ENCODE results near the gene GAL3ST1. TPM values are rescaled to one million over a fixed set of nuclear protein-coding genes. Genes with fewer than 3 reads are reported as not detected.

The GAL3ST1 gene
- total RNA-seq, 1 donor from 2014 or later, result 2.5 TPM

DNA sequence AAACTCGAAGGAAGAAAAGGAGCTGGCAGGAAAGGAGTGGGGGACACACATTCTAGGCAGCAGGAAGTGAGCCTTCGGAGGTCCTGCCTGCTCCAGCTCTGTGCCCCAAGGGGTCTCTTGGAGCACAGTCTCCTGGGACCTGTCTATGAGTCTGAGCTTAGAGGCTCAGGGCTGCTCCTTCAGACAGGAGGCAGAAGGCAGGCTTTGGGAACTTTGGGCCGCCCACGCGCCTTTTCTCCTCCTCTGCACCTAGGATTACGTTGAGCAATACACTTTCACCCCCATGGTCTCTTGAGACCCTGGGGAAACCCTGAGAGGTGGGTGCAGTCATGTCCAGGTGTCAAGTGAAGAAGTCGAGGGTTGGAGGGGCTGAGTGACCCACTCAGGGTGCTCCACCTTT is 33.5 kb upstream of the GAL3ST1 start:
- ATAC-seq (no peak), DNase-seq (no peak)
- Histone ChIP-seq H3K4me3 (peak overlapping the region; percentile 75), H3K27me3 (no peaks in the 10 kb centered on the region), H3K27ac (no peak overlapping the region), H3K36me3 (peaks cover 7% of the 10 kb centered on the region), H3K4me1 (peaks cover 37% of the 10 kb centered on the region), H3K9me3 (no peaks in the 10 kb centered on the region)
- intact Hi-C loops (cut with DNase I), result no loop called here
- TF ChIP-seq, protein P1, sequence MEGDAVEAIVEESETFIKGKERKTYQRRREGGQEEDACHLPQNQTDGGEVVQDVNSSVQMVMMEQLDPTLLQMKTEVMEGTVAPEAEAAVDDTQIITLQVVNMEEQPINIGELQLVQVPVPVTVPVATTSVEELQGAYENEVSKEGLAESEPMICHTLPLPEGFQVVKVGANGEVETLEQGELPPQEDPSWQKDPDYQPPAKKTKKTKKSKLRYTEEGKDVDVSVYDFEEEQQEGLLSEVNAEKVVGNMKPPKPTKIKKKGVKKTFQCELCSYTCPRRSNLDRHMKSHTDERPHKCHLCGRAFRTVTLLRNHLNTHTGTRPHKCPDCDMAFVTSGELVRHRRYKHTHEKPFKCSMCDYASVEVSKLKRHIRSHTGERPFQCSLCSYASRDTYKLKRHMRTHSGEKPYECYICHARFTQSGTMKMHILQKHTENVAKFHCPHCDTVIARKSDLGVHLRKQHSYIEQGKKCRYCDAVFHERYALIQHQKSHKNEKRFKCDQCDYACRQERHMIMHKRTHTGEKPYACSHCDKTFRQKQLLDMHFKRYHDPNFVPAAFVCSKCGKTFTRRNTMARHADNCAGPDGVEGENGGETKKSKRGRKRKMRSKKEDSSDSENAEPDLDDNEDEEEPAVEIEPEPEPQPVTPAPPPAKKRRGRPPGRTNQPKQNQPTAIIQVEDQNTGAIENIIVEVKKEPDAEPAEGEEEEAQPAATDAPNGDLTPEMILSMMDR (IDR thresholded peaks at IDR 0.05), result no peak

DNA sequence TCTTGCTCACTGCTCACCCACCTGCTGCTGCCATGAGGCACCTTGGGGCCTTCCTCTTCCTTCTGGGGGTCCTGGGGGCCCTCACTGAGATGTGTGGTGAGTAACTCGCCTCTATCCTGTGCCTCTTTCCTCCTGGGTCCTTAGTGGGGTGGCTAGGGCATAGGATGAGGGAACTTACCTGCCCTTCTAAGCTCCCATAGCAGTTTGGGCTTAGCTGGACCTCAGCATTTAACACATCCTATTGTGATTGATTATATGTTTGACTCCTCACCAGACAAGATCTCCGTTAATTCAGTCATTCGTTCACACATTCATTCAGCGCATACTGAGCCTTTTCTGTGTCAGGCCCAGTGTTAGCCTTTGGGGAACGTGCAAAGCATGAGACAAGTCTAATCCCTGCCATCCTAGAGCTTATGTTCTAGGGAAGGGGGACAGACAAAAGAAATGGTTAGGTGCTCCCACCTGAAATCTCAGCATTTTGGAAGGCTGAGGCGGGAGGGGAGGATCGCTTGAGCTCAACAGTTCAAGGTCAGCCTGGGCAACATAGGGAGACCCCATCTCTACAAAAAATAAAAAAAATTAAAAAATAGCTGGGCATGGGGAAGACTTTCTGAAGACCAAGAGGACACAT is 33.0 kb upstream of the GAL3ST1 start:
- peak overlapping the region; percentile 83 for H3K27ac ChIP-seq
- TF ChIP-seq, protein P1 (IDR thresholded peaks at IDR 0.05), result no peak
- intact Hi-C loops (cut with DNase I), result no loop called here
- no peaks in the 10 kb centered on the region for H3K9me3 ChIP-seq
- no peaks in the 10 kb centered on the region for H3K27me3 ChIP-seq
- H3K36me3 ChIP-seq, result peaks cover 7% of the 10 kb centered on the region
- H3K4me3 ChIP-seq, result peak overlapping the region; percentile 75
- DNase-seq (no peak), ATAC-seq (no peak)
- peaks cover 37% of the 10 kb centered on the region for H3K4me1 ChIP-seq

DNA sequence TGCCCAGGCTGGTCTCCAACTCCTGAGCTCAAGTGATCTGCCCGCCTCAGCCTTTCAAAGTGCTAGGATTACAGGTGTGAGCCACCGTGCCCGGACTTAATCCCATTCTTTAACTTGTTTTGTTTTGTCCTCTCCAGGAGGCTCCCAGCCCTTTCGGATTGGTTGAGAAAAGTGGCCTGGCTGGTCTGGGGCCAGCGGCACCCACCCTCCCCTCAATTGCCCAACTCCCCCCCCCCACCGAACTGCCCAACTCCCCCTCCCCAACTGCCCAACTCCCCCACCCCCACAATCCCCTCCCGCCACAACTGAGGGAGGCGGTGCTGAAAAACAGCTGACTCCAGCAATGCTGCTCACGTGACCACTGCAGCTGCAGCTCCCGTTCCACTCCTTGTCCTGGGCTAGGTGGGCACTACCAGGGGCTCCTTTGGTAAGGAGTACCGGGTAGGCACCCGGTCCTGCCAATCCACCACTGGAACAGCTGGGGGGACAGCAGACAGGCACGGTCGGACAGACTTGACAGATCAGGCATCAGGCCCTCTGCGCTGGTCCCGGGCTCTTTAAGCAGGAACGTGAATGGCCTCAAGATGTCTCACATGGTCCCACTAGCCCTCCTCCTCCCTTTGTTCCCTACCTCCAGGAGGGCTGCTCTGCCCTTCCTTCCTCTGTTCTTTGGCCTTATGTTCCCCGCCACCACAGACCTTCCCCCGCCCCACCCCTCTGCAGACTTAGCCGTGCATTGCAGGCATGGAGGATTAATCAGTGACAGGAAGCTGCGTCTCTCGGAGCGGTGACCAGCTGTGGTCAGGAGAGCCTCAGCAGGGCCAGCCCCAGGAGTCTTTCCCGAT is 32.2 kb upstream of the GAL3ST1 start, which contains the start of gene TCN2:
TSS of gene TCN2 (plus strand) at position 720 of the 845 bp plus-strand sequence. CDS start 158 bp downstream, outside the sequence.
- DNase-seq, result peak; percentile 84
- peak within 1 kb of the TSS; percentile 75 for H3K4me3 ChIP-seq
- peaks cover 7% of the 10 kb centered on the region for H3K36me3 ChIP-seq
- intact Hi-C loops (cut with DNase I), result no loop called here
- peak within 1 kb of the TSS; percentile 83 for H3K27ac ChIP-seq
- no peaks in the 10 kb centered on the region for H3K27me3 ChIP-seq
- ATAC-seq, result peak; percentile 76
- H3K4me1 ChIP-seq, result peaks cover 37% of the 10 kb centered on the region
- TF ChIP-seq, protein P1 (IDR thresholded peaks at IDR 0.05), result no peak
- H3K9me3 ChIP-seq, result no peaks in the 10 kb centered on the region

DNA sequence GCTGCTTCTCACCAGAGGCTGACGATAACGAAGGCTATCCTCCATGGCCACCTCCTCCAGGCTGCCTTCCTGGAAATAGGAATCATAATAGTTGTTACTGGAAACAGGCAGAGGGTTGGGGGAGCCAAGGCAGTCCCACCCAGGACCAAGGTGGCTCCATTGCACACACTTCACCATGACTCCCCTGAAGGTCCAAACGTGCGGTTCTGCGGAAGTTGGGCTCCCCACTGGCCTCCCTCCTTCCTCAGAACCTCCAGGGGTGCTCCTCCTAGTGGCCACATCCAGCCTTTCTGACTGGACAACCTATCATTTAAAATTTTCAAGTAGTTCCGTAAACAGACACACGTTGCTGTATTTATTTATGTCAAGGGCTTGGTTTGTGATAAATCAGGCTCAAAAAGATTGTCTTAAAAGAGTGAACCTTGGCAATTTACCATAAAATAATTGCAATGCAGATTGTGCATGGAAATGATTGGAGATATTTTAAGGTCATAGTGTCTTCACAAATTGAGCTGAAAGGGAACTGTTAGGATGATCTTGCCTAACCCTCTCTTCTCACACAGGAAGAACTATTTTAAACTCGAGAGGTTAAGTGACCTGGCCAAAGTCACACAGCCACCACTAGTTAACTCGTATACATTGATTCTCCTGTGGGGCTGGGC is 31.1 kb upstream of the GAL3ST1 start:
- peak overlapping the region; percentile 75 for H3K4me3 ChIP-seq
- H3K36me3 ChIP-seq, result no peaks in the 10 kb centered on the region
- H3K9me3 ChIP-seq, result no peaks in the 10 kb centered on the region
- intact Hi-C loops (cut with DNase I), result no loop called here
- peaks cover 37% of the 10 kb centered on the region for H3K4me1 ChIP-seq
- TF ChIP-seq, protein P1 (IDR thresholded peaks at IDR 0.05), result peak; percentile 80
- DNase-seq (no peak), ATAC-seq (peak; percentile 67)
- H3K27me3 ChIP-seq, result no peaks in the 10 kb centered on the region
- H3K27ac ChIP-seq, result peak overlapping the region; percentile 83

DNA sequence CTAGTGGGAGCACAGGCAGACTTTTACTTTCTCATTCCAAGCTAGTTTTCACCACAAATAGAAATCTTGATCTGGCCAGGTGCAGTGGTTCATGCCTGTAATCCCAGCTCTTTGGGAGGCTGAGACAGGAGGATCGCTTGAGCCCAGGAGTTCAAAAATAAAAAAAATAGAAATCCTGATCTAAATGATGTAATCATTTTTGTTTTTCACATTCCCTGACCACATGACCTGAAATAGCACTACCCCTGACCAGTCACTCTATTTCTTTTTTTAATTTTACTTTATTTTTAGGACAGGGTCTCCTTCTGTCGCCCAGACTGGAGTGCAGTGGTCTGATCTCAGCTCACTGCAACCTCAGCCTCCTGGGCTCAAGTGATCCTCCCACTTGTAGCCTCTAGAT is 30.3 kb upstream of the GAL3ST1 start:
- H3K4me3 ChIP-seq, result no peak overlapping the region
- no peak for DNase-seq
- TF ChIP-seq, protein P1 (IDR thresholded peaks at IDR 0.05), result no peak
- H3K9me3 ChIP-seq, result no peaks in the 10 kb centered on the region
- H3K27me3 ChIP-seq, result no peaks in the 10 kb centered on the region
- intact Hi-C loops (cut with DNase I), result no loop called here
- no peak overlapping the region for H3K27ac ChIP-seq
- H3K36me3 ChIP-seq, result no peaks in the 10 kb centered on the region
- ATAC-seq, result no peak
- H3K4me1 ChIP-seq, result peaks cover 33% of the 10 kb centered on the region

Measured in upper lobe of right lung (tissue), 1 donor.